Suprapubic skin (tissue), 4 donors: ENCODE measurements around the gene SMIM32. TPM values are rescaled to one million over a fixed set of nuclear protein-coding genes. Genes with fewer than 3 reads are reported as not detected.

Experiments used
- DNase-seq, 2 donors: peaks; one replicate each; pipeline ENCODE4 v3.0.0-alpha.2; 2019; ENCODE audit warnings: low spot score in 2 of 2
- H3K27ac ChIP-seq: fragments of 200-600 bp; sonication (generic); one replicate; pipeline ENCODE4 v1.5.1; 2019
- H3K27me3 ChIP-seq: fragments of 200-600 bp; sonication (generic); one replicate; pipeline ENCODE4 v1.5.1; 2019
- H3K36me3 ChIP-seq: fragments of 200-600 bp; sonication (generic); one replicate; pipeline ENCODE4 v1.5.1; 2019
- H3K4me1 ChIP-seq: fragments of 200-600 bp; sonication (generic); one replicate; pipeline ENCODE4 v1.5.1; 2019
- H3K4me3 ChIP-seq: fragments of 200-600 bp; sonication (generic); one replicate; pipeline ENCODE4 v1.5.1; 2019; ENCODE audit warnings: mild to moderate bottlenecking
- H3K9me3 ChIP-seq: fragments of 200-600 bp; sonication (generic); one replicate; pipeline ENCODE4 v1.5.1; 2019
- EP300 ChIP-seq: sonication (generic); formaldehyde crosslinking; IDR thresholded peaks from one replicate; pipeline ENCODE4 v1.6.1; 2017; ENCODE audit warnings: antibody characterized with exemption
- POLR2A ChIP-seq, 2 donors: fragments of 450-650 bp; IDR thresholded peaks; one replicate each; pipeline ENCODE4 v1.6.1; 2017; ENCODE audit warnings: antibody characterized with exemption in 2 of 2, mild to moderate bottlenecking in 2 of 2, moderate library complexity in 2 of 2
- POLR2AphosphoS5 ChIP-seq, 3 donors: sonication (generic); formaldehyde crosslinking; IDR thresholded peaks; one replicate each; pipeline ENCODE4 v1.6.1; 2017; ENCODE audit warnings: antibody characterized with exemption in 3 of 3
- WGBS: methylation state at CpG from one replicate; pipeline ENCODE4 v1.1.5; 2018; 5-methylcytosine and 5-hydroxymethylcytosine counted together
- total RNA-seq, 4 donors: library from RNA; depleted of rRNA; stranded (reverse); fragments of >200 nt; gene quantifications; one replicate each; pipeline ENCODE4 v1.1.0, GENCODE V29; 2016
- TF ChIP-seq, protein P1 (sequence below), 2 donors: fragments of 200-600 bp in 1 of 2; fragments of 450-650 bp in 1 of 2; sonication (generic) in 1 of 2; IDR thresholded peaks; one replicate each; pipeline ENCODE4 v1.5.1; 2016 to 2019; ENCODE audit warnings: antibody characterized with exemption in 2 of 2, mild to moderate bottlenecking in 1 of 2, moderate library complexity in 1 of 2

The SMIM32 gene
- total RNA-seq, 4 donors from 2014 or later: not detected

DNA sequence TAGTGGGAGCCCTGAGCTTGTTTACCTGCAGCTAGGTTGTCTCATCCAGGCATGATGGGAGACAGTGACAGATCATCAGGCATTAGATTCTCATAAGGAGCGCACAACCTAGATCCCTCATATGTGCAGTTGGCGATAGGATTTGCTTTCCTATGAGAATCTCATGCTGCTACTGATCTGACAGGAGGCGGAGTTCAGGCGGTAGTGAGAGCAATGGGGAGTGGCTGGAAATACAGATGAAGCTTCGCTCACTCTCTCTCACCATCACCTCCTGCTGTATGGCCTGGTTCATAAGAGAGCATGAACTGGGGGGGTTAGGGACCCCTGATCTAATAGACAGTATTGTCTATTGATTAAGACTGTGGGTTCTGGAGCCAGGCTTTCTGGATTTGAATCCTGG is 35.4 kb downstream of the SMIM32 start:
- H3K36me3 ChIP-seq: peaks cover 49% of the 10 kb centered on the region
- 95% methylated on average over 5 of the region's 5 CpGs for WGBS

DNA sequence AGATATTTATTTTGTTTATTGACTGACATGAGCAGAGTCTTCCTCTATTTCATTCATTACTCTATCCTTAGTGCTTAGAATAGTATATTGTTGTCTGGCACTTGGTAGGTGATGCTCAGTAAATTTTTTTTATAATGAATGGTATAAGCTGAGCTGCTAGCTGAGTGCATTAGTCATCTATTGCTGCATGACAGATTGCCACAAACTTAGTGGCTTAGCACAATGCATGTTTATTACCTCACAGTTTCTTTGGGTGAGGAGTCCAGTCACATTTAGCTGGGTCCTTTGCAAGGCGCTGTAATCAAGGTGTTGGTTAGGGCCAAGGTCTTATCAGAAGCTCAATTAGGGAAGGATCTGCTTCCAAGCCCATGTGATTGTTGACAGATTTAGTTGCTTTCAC is 37.2 kb downstream of the SMIM32 start:
- Histone ChIP-seq H3K36me3 (peaks cover 45% of the 10 kb centered on the region), H3K27ac (no peak overlapping the region), H3K4me1 (peaks cover 12% of the 10 kb centered on the region), H3K27me3 (no peaks in the 10 kb centered on the region), H3K9me3 (no peaks in the 10 kb centered on the region), H3K4me3 (no peak overlapping the region)
- TF ChIP-seq EP300: no peak
- no peak for DNase-seq
- WGBS: 93% methylated on average over 1 of the region's 1 CpG

More for the DNA sequence above, 35.4 kb downstream of the SMIM32 start:
- no peak for DNase-seq
- H3K4me3 ChIP-seq: no peak overlapping the region
- TF ChIP-seq POLR2AphosphoS5 (IDR thresholded peaks at IDR 0.05): no peak
- TF ChIP-seq, protein P1, sequence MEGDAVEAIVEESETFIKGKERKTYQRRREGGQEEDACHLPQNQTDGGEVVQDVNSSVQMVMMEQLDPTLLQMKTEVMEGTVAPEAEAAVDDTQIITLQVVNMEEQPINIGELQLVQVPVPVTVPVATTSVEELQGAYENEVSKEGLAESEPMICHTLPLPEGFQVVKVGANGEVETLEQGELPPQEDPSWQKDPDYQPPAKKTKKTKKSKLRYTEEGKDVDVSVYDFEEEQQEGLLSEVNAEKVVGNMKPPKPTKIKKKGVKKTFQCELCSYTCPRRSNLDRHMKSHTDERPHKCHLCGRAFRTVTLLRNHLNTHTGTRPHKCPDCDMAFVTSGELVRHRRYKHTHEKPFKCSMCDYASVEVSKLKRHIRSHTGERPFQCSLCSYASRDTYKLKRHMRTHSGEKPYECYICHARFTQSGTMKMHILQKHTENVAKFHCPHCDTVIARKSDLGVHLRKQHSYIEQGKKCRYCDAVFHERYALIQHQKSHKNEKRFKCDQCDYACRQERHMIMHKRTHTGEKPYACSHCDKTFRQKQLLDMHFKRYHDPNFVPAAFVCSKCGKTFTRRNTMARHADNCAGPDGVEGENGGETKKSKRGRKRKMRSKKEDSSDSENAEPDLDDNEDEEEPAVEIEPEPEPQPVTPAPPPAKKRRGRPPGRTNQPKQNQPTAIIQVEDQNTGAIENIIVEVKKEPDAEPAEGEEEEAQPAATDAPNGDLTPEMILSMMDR (IDR thresholded peaks at IDR 0.05): no peak
- TF ChIP-seq EP300: no peak
- TF ChIP-seq POLR2A (IDR thresholded peaks at IDR 0.05): no peak
- no peak overlapping the region for H3K27ac ChIP-seq
- no peaks in the 10 kb centered on the region for H3K27me3 ChIP-seq
- no peaks in the 10 kb centered on the region for H3K9me3 ChIP-seq
- peaks cover 6% of the 10 kb centered on the region for H3K4me1 ChIP-seq

DNA sequence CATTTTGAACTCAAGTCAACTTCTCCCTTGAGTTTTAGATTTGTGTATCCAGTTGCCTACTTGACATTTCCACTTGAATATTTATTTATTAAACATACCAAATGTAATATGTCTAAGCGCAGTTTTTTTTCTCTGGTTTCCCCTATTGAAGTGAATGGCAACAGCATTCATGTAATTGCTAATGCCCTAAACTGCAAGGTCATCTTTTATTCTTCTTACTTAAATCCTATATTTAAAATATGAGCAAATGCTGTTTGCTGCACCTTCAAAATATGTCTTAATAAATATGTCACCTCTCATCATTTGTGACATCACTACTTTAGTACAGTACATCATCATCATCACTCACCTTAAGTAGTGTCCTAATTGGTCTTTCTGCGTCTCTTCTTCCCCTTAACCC is 37.9 kb downstream of the SMIM32 start:
- no peak for TF ChIP-seq POLR2AphosphoS5 (IDR thresholded peaks at IDR 0.05)
- no peak for TF ChIP-seq POLR2A (IDR thresholded peaks at IDR 0.05)
- no peak for TF ChIP-seq EP300
- TF ChIP-seq, protein P1 (IDR thresholded peaks at IDR 0.05): no peak
- H3K27ac ChIP-seq: no peak overlapping the region
- no peak for DNase-seq
- H3K9me3 ChIP-seq: no peaks in the 10 kb centered on the region
- WGBS: 99% methylated on average over 2 of the region's 2 CpGs
- no peak overlapping the region for H3K4me3 ChIP-seq
- H3K4me1 ChIP-seq: peaks cover 12% of the 10 kb centered on the region
- H3K36me3 ChIP-seq: peaks cover 43% of the 10 kb centered on the region
- no peaks in the 10 kb centered on the region for H3K27me3 ChIP-seq

DNA sequence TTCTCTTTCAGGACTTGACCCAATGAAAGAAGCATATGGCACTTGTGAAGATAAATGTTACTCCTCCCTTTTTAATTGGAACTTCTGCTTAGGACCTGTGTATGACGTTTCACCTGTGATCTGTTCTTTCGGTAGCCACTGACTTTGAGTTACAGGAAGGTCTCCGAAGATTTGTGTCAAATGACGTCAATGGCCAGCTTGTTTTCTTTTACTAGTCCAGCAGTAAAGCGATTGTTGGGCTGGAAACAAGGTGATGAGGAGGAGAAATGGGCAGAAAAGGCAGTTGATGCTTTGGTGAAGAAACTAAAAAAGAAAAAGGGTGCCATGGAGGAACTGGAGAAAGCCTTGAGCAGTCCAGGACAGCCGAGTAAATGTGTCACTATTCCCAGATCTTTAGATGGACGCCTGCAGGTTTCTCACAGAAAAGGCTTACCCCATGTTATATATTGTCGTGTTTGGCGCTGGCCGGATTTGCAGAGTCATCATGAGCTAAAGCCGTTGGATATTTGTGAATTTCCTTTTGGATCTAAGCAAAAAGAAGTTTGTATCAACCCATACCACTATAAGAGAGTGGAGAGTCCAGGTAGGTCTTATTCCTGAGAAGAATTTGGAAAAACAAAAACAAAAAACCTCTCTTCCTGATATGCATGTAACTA is 39.3 kb downstream of the SMIM32 start:
- H3K9me3 ChIP-seq: no peaks in the 10 kb centered on the region
- no peaks in the 10 kb centered on the region for H3K27me3 ChIP-seq
- 94% methylated on average over 11 of the region's 11 CpGs for WGBS
- H3K4me3 ChIP-seq: no peak overlapping the region
- peaks cover 43% of the 10 kb centered on the region for H3K36me3 ChIP-seq
- peaks cover 21% of the 10 kb centered on the region for H3K4me1 ChIP-seq
- TF ChIP-seq, protein P1 (IDR thresholded peaks at IDR 0.05): no peak
- TF ChIP-seq POLR2A (IDR thresholded peaks at IDR 0.05) (no peak), EP300 (no peak), POLR2AphosphoS5 (IDR thresholded peaks at IDR 0.05) (no peak)
- no peak overlapping the region for H3K27ac ChIP-seq
- DNase-seq: no peak

DNA sequence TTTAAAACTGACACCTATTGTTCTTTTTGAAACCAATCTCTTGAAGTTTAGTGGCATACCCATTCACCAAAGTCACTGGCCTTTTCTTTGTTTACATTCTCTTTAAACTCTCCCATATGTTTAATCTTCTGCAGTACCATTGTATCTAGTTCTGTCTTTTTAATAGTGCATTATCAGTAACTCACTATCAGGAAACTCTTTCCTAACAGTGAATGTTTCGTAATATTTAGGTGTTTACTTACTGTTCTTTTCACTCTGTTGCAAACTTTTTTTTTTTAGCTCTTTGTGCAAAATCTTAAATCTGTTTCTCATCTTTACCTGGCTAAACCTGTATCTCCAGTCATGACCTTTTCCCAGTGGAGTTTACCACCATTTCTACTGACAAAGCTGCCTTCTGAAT is 43.1 kb downstream of the SMIM32 start:
- Histone ChIP-seq H3K27ac (no peak overlapping the region), H3K9me3 (no peaks in the 10 kb centered on the region), H3K27me3 (no peaks in the 10 kb centered on the region), H3K4me3 (no peak overlapping the region), H3K36me3 (peaks cover 24% of the 10 kb centered on the region), H3K4me1 (peaks cover 44% of the 10 kb centered on the region)
- DNase-seq: no peak
- no peak for TF ChIP-seq POLR2AphosphoS5 (IDR thresholded peaks at IDR 0.05)
- TF ChIP-seq POLR2A (IDR thresholded peaks at IDR 0.05): no peak
- no peak for TF ChIP-seq EP300
- TF ChIP-seq, protein P1 (IDR thresholded peaks at IDR 0.05): no peak
- 68% methylated on average over 1 of the region's 1 CpG for WGBS

DNA sequence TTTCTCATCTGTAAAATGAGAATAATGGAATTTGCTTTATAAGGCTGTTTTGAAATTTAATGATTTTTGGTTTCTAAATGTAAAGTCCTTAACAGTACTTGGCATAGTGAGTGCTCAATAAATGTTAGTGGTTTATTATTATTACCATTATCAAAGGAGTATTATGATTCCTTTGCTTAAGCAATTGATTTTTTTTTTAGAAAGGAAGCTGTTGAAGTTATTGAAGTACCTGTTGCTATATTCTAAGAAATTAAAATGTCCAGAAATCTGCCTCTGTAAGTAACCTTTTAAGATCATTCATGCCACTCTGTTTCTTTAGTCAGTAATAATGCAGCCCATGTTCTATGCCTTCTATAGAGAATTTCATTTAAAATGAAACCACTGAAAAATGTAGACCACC is 45.3 kb downstream of the SMIM32 start:
- Histone ChIP-seq H3K36me3 (peaks cover 6% of the 10 kb centered on the region), H3K4me3 (no peak overlapping the region), H3K9me3 (no peaks in the 10 kb centered on the region), H3K27ac (no peak overlapping the region), H3K27me3 (no peaks in the 10 kb centered on the region), H3K4me1 (peaks cover 59% of the 10 kb centered on the region)
- no peak for DNase-seq
- TF ChIP-seq EP300 (no peak), POLR2A (IDR thresholded peaks at IDR 0.05) (no peak), POLR2AphosphoS5 (IDR thresholded peaks at IDR 0.05) (no peak)
- TF ChIP-seq, protein P1 (IDR thresholded peaks at IDR 0.05): no peak
